H9 (cell line): ENCODE data around the gene EIF6. TPM values are rescaled to one million over a fixed set of nuclear protein-coding genes. Genes with fewer than 3 reads are reported as not detected.

Experiments used
- DNase-seq: peaks from one replicate; pipeline ENCODE4 v3.0.0-alpha.2; 2017
- H2AFZ ChIP-seq: one replicate; pipeline ENCODE4 v1.6.1; 2013; ENCODE audit warnings: mild to moderate bottlenecking, low read length, control low read depth, moderate library complexity
- H2AK5ac ChIP-seq: 2 replicates; pipeline ENCODE4 v1.6.1; 2013; ENCODE audit warnings: low read length, control low read depth, mixed read lengths; ENCODE audit not compliant: insufficient read length
- H2BK120ac ChIP-seq: one replicate; pipeline ENCODE4 v1.6.1; 2013; ENCODE audit warnings: low read depth, mild to moderate bottlenecking, low read length, control low read depth, inconsistent platforms; ENCODE audit not compliant: poor library complexity, severe bottlenecking
- H2BK12ac ChIP-seq: 2 replicates; pipeline ENCODE4 v1.6.1; 2013; ENCODE audit warnings: low read length, control low read depth, mixed read lengths, low read depth; ENCODE audit not compliant: insufficient read length
- H2BK15ac ChIP-seq: 2 replicates; pipeline ENCODE4 v1.6.1; 2013; ENCODE audit warnings: low read depth, low read length, control low read depth
- H2BK20ac ChIP-seq: one replicate; pipeline ENCODE4 v1.6.1; 2013; ENCODE audit warnings: low read depth, mild to moderate bottlenecking, low read length, control low read depth, inconsistent platforms; ENCODE audit not compliant: poor library complexity, severe bottlenecking
- H2BK5ac ChIP-seq: 2 replicates; pipeline ENCODE4 v1.6.1; 2013; ENCODE audit warnings: low read length, control low read depth, mixed read lengths; ENCODE audit not compliant: insufficient read length
- H3K14ac ChIP-seq: 2 replicates; pipeline ENCODE4 v1.6.1; 2013; ENCODE audit warnings: low read length, control low read depth; ENCODE audit not compliant: insufficient read depth
- H3K18ac ChIP-seq: 2 replicates; pipeline ENCODE4 v1.6.1; 2013; ENCODE audit warnings: low read depth, mild to moderate bottlenecking, mixed read lengths, low read length, control low read depth; ENCODE audit not compliant: insufficient read length
- H3K23ac ChIP-seq: 2 replicates; pipeline ENCODE4 v1.6.1; 2013; ENCODE audit warnings: low read length, control low read depth, mixed read lengths, low read depth; ENCODE audit not compliant: insufficient read length
- H3K23me2 ChIP-seq: 2 replicates; pipeline ENCODE4 v1.6.1; 2013; ENCODE audit warnings: low read depth, mild to moderate bottlenecking, mixed read lengths, low read length, control low read depth; ENCODE audit not compliant: insufficient read length, poor library complexity, severe bottlenecking
- H3K27ac ChIP-seq: 2 replicates; pipeline ENCODE4 v1.5.1; 2013; ENCODE audit warnings: low read length, control low read depth, mixed read lengths, low read depth; ENCODE audit not compliant: insufficient read length
- H3K27me3 ChIP-seq: 2 replicates; pipeline ENCODE4 v1.6.1; 2013; ENCODE audit warnings: low read length, control low read depth, inconsistent platforms; ENCODE audit not compliant: insufficient read depth
- H3K4ac ChIP-seq: 2 replicates; pipeline ENCODE4 v1.6.1; 2013; ENCODE audit warnings: low read depth, mild to moderate bottlenecking, control low read depth, inconsistent platforms, low read length, moderate library complexity
- H3K4me1 ChIP-seq: 2 replicates; pipeline ENCODE4 v1.6.1; 2013; ENCODE audit warnings: low read length, control low read depth, inconsistent platforms; ENCODE audit not compliant: insufficient read depth
- H3K4me2 ChIP-seq: 2 replicates; pipeline ENCODE4 v1.6.1; 2013; ENCODE audit warnings: low read length, control low read depth, mixed read lengths; ENCODE audit not compliant: insufficient read length, insufficient read depth
- H3K56ac ChIP-seq: 2 replicates; pipeline ENCODE4 v1.6.1; 2013; ENCODE audit warnings: low read depth, mild to moderate bottlenecking, mixed read lengths, low read length, control low read depth; ENCODE audit not compliant: insufficient read length
- H3K79me1 ChIP-seq: 2 replicates; pipeline ENCODE4 v1.6.1; 2013; ENCODE audit warnings: low read depth, mild to moderate bottlenecking, moderate library complexity, low read length, control low read depth, inconsistent platforms; ENCODE audit not compliant: insufficient read depth, poor library complexity, severe bottlenecking
- H3K79me2 ChIP-seq: 2 replicates; pipeline ENCODE4 v1.6.1; 2013; ENCODE audit warnings: low read length, control low read depth, inconsistent platforms; ENCODE audit not compliant: insufficient read depth
- H3K9ac ChIP-seq: 2 replicates; pipeline ENCODE4 v1.6.1; 2013; ENCODE audit warnings: low read length, control low read depth, mixed read lengths; ENCODE audit not compliant: insufficient read length; ENCODE audit errors: extremely low read depth
- H3K9me3 ChIP-seq: one replicate; pipeline ENCODE4 v1.6.1; 2013; ENCODE audit warnings: low read depth, low read length, inconsistent platforms; ENCODE audit not compliant: control insufficient read depth
- H3T11ph ChIP-seq: one replicate; pipeline ENCODE4 v1.6.1; 2013; ENCODE audit warnings: mild to moderate bottlenecking, low read length, control low read depth, inconsistent platforms
- H4K20me1 ChIP-seq: one replicate; pipeline ENCODE4 v1.6.1; 2013; ENCODE audit not compliant: control insufficient read depth, insufficient read length, insufficient read depth
- H4K5ac ChIP-seq: 2 replicates; pipeline ENCODE4 v1.6.1; 2013; ENCODE audit warnings: low read depth, mild to moderate bottlenecking, mixed read lengths, low read length, control low read depth; ENCODE audit not compliant: insufficient read length
- H4K8ac ChIP-seq: replicated peaks from 2 replicates; pipeline ENCODE4 v1.6.1; 2013; ENCODE audit warnings: low read length, control low read depth, mixed read lengths, low read depth; ENCODE audit not compliant: insufficient read length
- H4K91ac ChIP-seq: 2 replicates; pipeline ENCODE4 v1.6.1; 2013; ENCODE audit warnings: low read depth, mild to moderate bottlenecking, moderate library complexity, mixed read lengths, low read length, control low read depth; ENCODE audit not compliant: insufficient read length
- H3K27ac Mint-ChIP-seq, 3 experiments: 2 replicates in 2 of 3; 3 replicates in 1 of 3; pipeline ENCODE4 v1.8.0; 2020 to 2021; ENCODE audit warnings: mixed read lengths in 3 of 3, mild to moderate bottlenecking in 1 of 3, moderate library complexity in 1 of 3
- H3K27me3 Mint-ChIP-seq: 2 replicates; pipeline ENCODE4 v1.8.0; 2021; ENCODE audit warnings: low read depth, mild to moderate bottlenecking, moderate library complexity, mixed read lengths
- H3K36me3 Mint-ChIP-seq, 3 experiments: 2 replicates in 2 of 3; 3 replicates in 1 of 3; pipeline ENCODE4 v1.8.0; 2020 to 2021; ENCODE audit warnings: low read depth in 3 of 3, mixed read lengths in 3 of 3; ENCODE audit not compliant: insufficient read depth in 1 of 3
- H3K4me1 Mint-ChIP-seq, 2 experiments: 2 replicates each; pipeline ENCODE4 v1.8.0; 2020; ENCODE audit warnings: mixed read lengths in 2 of 2
- H3K4me3 Mint-ChIP-seq, 2 experiments: 2 replicates in 1 of 2; 3 replicates in 1 of 2; pipeline ENCODE4 v1.8.0; 2020 to 2021; ENCODE audit warnings: mild to moderate bottlenecking in 2 of 2, mixed read lengths in 2 of 2, moderate library complexity in 1 of 2
- H3K9me3 Mint-ChIP-seq, 2 experiments: 2 replicates in 1 of 2; 3 replicates in 1 of 2; pipeline ENCODE4 v1.8.0; 2020; ENCODE audit warnings: mild to moderate bottlenecking in 2 of 2, mixed read lengths in 2 of 2, moderate library complexity in 1 of 2
- CTCF ChIP-seq: fragments of 200-600 bp; sonication (generic); conservative IDR thresholded peaks from 3 replicates; pipeline ENCODE4 v1.8.0; 2021; ENCODE audit warnings: antibody characterized with exemption, mild to moderate bottlenecking
- WGBS: extraction: QIAGEN DNeasy Blood & Tissue Kit; methylation state at CpG from one replicate; pipeline ENCODE4 v1.1.7; 2013; ENCODE audit warnings: missing lambda C conversion rate, low lambda C conversion rate, mixed read lengths; ENCODE audit not compliant: insufficient read length; ENCODE audit errors: extremely low coverage; 5-methylcytosine and 5-hydroxymethylcytosine counted together
- total RNA-seq: library from RNA; stranded (reverse); gene quantifications from 2 replicates; pipeline ENCODE4 v1.2.1, GENCODE V29; 2021

Gene EIF6
- total RNA-seq, 1 experiment from 2014 or later, result 150 TPM

DNA sequence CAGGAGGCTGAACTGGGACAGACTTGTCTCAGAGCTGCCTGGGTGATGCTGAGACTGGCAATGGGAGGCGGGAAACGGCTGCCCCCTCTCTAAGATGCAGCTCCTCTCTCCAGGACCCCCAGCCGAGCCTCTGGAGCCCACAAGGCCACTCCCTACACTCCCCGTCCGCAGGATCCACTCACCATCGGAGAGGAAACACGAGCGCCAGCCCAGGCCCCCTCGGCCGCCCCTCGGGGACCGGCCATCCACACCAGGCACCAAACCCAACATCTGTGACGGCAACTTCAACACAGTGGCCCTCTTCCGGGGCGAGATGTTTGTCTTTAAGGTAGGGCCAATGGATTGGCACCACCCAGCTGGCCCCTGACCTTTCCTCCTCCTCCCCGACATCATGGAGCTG is 17.5 kb downstream of the EIF6 start:
- no peak overlapping the region for H2BK15ac ChIP-seq
- H2BK12ac ChIP-seq, result no peak overlapping the region
- Mint-ChIP-seq H3K4me1 (peaks cover 44 to 47% of the 10 kb centered on the region in 2 experiments), H3K27ac (peak overlapping the region in 2 of 3 experiments; percentile 27 to 31; a peak in 2 of 7 replicates), H3K36me3 (peaks cover 0 to 57% (median 40%) of the 10 kb centered on the region in 3 experiments; a peak in 5 of 7 replicates), H3K27me3 (no peaks in the 10 kb centered on the region; the same call in 1 of the 2 replicates), H3K9me3 (no peaks in the 10 kb centered on the region; a peak in 1 of 5 replicates), H3K4me3 (no peak overlapping the region)
- H4K8ac ChIP-seq, result no peak overlapping the region
- H4K91ac ChIP-seq, result no peak overlapping the region
- H3K27ac ChIP-seq, result no peak overlapping the region
- no peaks in the 10 kb centered on the region for H3K9me3 ChIP-seq
- no peak for TF ChIP-seq CTCF
- WGBS, result no CpG with 5 or more reads among the region's 16 CpGs
- no peaks in the 10 kb centered on the region for H3K79me1 ChIP-seq
- H3K18ac ChIP-seq, result no peak overlapping the region
- no peak overlapping the region for H2AFZ ChIP-seq
- no peak overlapping the region for H2BK120ac ChIP-seq
- H3K9ac ChIP-seq, result no peak overlapping the region
- H3K4ac ChIP-seq, result no peak overlapping the region
- H2BK5ac ChIP-seq, result no peak overlapping the region
- H3K4me2 ChIP-seq, result no peak overlapping the region
- H3K79me2 ChIP-seq, result no peaks in the 10 kb centered on the region
- H3T11ph ChIP-seq, result no peak overlapping the region
- no peak overlapping the region for H2AK5ac ChIP-seq
- no peaks in the 10 kb centered on the region for H3K23me2 ChIP-seq
- H3K27me3 ChIP-seq, result no peaks in the 10 kb centered on the region
- H4K20me1 ChIP-seq, result no peaks in the 10 kb centered on the region
- no peak overlapping the region for H3K56ac ChIP-seq
- no peak overlapping the region for H3K14ac ChIP-seq
- no peak for DNase-seq
- H3K4me1 ChIP-seq, result peaks cover 8% of the 10 kb centered on the region; the same call in 1 of the 2 replicates
- H2BK20ac ChIP-seq, result no peak overlapping the region
- H4K5ac ChIP-seq, result no peak overlapping the region
- H3K23ac ChIP-seq, result no peak overlapping the region
